ENCODE measurements around the gene ZNF286A.
"Not testable (repeated sequence)": the region's sequence is repeated elsewhere in the genome, so short reads cannot be mapped to it uniquely, and the experiment has no call there.

Gene ZNF286A

DNA sequence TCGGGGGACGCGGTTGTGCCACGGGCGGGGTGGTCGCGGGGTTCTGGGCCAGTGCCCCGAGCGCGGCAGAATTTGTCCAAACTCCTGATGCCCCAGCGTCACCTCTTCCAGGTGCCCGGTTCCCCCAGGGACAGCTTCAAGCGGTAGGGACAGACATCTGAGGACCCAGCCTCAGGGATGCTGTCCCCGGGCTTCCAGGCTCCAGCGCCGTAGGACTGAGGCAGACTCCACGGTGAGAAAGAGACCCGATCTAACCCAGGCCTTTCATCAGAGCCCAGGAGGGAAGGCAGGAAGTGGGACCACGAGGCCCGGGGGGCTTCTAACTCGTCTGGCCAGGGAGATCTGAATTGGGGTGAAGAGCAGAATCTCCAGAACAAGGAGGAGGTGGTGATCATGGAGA is 385 bp downstream of the ZNF286A start:
- not testable (repeated sequence) for DNase-seq (ENCODE audit: low spot score)

- DNase-seq (ENCODE audit: low spot score) = not testable (repeated sequence)
Measured at GRCh38 chr17:15704239-15704638, 4.7 kb downstream of the ZNF286A start.

- not testable (repeated sequence) for DNase-seq (ENCODE audit: low spot score)
Measured at GRCh38 chr17:15704813-15705212, 5.3 kb downstream of the ZNF286A start.

DNA sequence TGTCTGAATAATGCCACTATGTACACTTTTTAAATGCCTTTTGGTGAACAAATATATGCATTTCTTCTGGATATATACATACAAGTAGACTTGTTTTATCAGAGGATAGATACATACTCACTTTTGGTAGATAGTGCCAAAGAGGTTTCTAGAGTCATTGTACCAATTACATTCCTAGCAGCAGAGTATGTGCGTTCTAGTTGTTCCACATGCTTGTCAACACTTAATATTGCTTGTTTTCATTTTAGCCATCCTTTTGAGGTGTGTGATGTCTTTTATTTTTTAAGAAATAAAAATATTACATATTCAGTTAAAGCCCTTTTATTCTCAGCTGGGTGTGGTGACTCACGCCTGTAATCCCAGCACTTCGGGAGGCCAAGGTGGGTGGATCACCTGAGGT is 9.3 kb downstream of the ZNF286A start:
- DNase-seq (ENCODE audit: low spot score) = not testable (repeated sequence)

- not testable (repeated sequence) for DNase-seq (ENCODE audit: low spot score)
Measured at GRCh38 chr17:15716601-15717563, 17.3 kb downstream of the ZNF286A start.

DNA sequence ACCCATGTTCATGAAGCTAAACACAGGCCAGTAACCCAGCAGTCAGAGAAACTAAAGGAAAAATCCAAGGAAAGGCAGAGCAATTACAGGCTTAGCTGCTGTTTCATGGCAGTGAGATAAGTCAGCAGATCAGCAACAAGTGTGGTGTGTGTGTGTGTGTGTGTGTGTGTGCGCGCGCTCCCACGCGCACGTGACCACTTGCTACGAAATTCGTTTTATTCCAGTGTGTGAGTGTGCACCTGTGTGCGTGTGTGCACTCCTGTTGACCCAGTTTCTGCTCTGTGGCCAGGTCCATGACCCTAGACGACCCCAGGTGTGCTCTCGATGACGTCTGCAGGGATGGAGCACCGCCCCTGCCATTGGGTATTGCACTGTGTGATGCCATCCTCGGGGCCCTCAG is 31.0 kb downstream of the ZNF286A start:
- not testable (repeated sequence) for DNase-seq (ENCODE audit: low spot score)

GRCh38 chr17:15731900-15732299 is 32.3 kb downstream of the ZNF286A start, which contains the start of gene TBC1D26:
TBC1D26 (plus strand) TSS chr17:15732283; CDS start chr17:15735349, 3,066 bp downstream.
- not testable (repeated sequence) for DNase-seq (ENCODE audit: low spot score)

DNA sequence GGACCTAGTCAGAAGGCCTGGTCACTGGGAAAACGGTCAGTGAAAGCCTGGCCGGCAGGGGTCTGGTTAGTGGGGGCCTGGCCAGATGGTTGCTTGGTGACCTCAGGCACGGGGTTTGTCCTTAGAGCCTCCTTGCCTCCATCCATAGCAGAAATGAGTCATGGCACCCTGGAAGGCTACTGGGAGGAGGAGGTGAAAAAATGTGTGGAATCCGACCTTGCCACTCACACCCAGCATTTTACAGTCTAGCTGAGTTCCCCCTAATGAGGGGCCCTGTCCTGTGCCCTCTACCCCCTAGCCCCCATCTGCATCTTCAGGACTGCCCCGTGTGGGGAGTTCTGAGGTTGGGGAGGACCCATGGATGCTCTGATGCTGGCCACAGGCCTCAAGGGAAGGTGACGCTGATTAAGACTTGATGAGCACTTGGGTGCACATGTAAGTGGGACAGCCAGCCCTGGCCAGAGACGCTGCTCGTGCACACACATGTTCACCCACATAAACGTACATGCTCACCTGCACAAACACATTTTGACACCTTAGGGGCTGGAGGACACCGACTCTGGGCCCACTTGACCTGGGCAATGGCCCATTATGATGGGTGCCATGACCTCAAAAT is 33.7 kb downstream of the ZNF286A start:
- DNase-seq (ENCODE audit: low spot score) = not testable (repeated sequence)

- DNase-seq (ENCODE audit: low spot score) = not testable (repeated sequence)
Measured at GRCh38 chr17:15736578-15736977, 37.0 kb downstream of the ZNF286A start.

DNA sequence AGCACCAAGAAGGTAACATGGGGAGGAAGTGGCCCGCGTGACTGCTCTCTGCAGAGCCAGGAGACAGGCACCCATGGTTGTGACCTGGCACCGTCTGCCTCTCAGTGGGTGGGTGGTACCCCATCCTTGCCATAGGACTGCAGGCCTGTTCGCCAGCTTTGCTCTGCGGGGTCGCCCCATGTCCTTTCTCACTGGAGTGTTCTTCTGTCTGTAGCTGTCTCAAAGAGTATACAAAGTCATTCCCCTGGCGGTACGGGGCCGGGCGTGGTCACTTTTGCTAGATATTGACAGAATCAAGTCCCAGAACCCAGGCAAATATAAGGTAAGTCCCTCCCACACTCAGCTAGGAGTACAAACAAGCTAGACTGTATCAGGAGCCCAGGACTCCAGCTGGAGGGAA is 38.5 kb downstream of the ZNF286A start:
- no peak for DNase-seq (ENCODE audit: low spot score)

DNA sequence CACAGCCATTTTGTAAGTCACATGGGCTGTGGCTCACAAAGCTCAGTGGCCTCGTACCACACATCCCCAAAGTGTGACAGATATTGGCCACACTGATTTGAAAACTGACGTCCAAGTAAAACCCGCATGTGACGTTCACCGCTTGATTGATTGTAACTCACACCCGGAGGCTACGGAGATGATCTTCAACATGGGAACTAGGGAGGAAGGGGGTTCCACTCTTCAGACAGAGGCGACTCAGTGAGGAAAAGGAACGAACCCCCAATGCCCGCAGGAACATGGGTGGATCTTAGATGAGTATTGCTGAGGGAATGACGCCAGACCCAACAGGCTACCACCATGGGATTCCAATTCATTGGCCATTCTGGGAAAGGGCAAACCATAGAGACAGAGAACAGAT is 39.7 kb downstream of the ZNF286A start:
- DNase-seq (ENCODE audit: low spot score) = not testable (repeated sequence)

GRCh38 chr17:15740041-15740440 is 40.5 kb downstream of the ZNF286A start:
- not testable (repeated sequence) for DNase-seq (ENCODE audit: low spot score)

GRCh38 chr17:15740570-15741120 is 41.1 kb downstream of the ZNF286A start:
- DNase-seq (ENCODE audit: low spot score) = no peak

- DNase-seq (ENCODE audit: low spot score) = no peak
Measured at GRCh38 chr17:15741624-15742023, 42.1 kb downstream of the ZNF286A start.

DNA sequence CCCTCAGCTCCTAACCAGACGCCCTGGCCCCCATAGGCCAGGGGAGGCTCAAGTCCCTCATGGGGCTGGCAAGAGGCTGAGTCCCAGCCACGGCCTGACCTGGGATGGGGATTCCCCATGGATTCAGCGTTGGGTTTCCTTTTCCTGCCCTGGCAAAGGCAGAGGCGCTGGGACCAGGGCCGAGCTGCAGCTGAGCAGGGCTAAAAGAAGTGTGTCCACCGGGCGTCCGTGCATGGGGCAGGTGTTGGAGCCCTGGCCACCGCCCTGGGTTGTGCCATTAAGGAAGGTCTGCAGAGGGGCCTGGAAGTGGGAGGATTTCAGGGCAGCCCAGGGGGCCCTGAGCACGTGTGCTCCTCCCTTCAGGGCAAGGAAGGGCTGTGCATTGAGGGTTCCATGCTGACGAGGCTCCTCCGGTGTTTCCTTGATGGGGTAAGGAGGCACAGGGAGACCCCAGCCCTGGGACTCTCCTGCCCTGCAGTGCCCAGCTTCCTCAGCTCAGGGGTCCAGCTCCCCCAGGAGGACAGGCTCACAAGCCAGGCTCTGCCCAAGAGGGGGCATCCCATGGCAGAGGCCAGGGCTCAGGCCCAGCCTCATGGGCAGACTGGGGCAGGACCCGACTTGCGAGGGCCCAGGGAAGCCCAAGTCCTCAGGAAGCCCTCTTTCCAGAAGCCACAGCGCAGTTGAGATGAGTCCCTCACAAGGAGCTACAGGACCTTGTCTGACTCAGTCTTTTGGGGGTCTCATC is 42.7 kb downstream of the ZNF286A start:
- DNase-seq (ENCODE audit: low spot score) = peak; percentile 1

DNA sequence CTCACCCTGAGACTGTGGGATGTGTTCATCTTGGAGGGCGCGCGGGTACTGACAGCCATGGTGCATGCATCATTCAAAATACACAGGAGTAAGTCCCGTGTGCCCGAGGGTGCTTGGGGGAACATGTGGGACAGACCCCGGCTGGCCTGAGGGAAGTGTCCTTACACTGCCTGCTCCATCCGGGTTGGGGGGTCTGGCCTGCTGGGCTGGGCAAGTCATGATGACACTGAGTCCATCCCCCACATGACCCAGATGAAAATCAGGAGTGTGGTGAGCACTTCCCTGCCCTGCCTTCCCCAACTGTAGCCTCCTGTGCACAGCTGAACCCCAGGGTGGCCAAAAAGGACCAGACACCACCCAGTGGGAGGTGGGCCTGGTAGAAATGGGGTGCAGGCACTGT is 43.4 kb downstream of the ZNF286A start:
- DNase-seq (ENCODE audit: low spot score) = peak; percentile 1

DNA sequence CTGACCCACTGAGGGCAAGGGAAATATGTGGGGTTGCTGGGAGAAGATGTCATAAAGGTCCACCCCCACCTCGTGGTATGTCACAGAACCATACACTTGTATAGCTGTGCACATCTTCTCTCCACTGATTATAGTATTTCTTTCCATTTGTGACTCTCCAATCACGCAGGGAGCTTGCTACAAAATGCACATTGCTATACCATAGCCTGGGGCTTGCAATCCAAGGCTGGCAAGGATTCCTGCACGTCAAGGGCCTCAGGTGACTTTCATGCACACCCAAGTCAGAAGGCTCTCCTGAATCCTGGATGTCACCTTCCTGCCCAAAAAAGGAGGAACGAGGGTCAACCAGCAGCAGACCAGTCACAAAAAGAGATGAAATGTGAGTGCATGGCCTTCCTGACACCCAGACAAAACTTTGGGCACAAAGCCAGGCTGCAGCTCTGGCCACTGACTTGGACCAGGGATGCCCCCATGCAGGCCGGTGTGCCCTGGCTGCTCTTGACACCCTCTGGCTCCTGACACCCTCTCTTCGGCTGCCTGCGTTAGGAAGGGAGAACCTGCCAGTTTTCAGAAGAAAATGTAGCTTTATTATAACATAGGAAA is 44.6 kb downstream of the ZNF286A start:
- DNase-seq (ENCODE audit: low spot score) = no peak

- no peak for DNase-seq (ENCODE audit: low spot score)
Measured at GRCh38 chr17:15744885-15745284, 45.3 kb downstream of the ZNF286A start.

DNA sequence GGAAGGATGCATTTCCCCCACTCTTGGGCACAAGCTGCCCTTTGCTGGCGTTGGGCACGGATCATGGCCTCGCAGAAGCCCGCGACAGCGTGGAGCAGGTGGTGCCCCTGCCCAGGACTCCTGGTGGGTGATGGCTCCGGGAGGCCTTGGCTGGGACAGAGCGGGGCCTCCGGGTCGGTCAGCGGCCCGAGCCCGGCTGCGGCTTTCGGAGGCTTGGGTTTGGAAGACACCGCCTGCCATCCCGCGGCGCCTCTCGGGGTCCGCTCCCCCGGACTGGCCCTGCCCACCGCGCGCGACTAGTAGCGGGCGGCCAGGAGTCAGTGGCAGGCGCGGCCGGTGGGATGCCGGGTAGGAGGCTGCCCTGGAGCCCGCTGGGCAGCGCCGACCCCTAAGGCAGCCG is 49.9 kb downstream of the ZNF286A start:
- DNase-seq (ENCODE audit: low spot score) = not testable (repeated sequence)

GRCh38 chr17:15768865-15769533 is 69.4 kb downstream of the ZNF286A start:
- not testable (repeated sequence) for DNase-seq (ENCODE audit: low spot score)

All from germinal center (tissue), 1 donor.